K562 treated with DMSO at 1 percent for 4 hours (cell line): Measurements from ENCODE around the gene PCP4. TPM values are rescaled to one million over a fixed set of nuclear protein-coding genes. Genes with fewer than 3 reads are reported as not detected.

ENCODE experiments used
- total RNA-seq: library from RNA; unstranded; fragments of 300-600 nt; gene quantifications from 2 replicates; pipeline ENCODE4 v1.2.3, GENCODE V29; 2022; ENCODE audit not compliant: insufficient read depth

PCP4 gene
- total RNA-seq, result not detected in 2 replicates

DNA sequence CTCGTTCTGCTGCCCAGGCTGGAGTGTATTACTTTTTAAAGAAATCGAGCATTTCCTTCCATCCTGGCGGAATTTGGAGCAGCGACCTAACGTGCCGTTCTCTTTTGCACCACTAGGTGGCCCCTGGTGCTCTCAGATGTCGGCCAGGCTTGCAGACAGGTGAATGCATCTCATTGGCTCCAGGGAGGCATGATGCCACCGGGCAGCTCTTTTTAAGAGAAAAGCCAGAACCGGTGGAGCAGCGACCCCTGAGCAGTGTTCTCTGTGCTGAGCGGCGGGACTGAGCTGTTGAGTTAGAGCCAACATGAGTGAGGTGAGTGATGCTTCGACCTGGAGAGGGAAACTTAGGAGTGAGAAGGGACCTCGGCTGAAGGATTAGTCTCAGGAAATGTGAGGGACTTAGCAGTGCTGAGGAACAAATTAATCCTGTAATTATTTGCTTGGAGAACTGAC is at the start of gene PCP4:
TSS of gene PCP4 (plus strand) at position 241 of the 453 bp plus-strand sequence. CDS start at position 305, 64 bp downstream.

Other genes starting within 250 kb of the PCP4 start
- not detected in 2 replicates for gene IGSF5, start 122.3 kb upstream of the PCP4 start, total RNA-seq